Left ventricle myocardium inferior (tissue), 1 donor: Measurements from ENCODE around the gene CT47B1. TPM values are rescaled to one million over a fixed set of nuclear protein-coding genes. Genes with fewer than 3 reads are reported as not detected.
"Not testable (repeated sequence)": the region's sequence is repeated elsewhere in the genome, so short reads cannot be mapped to it uniquely, and the experiment has no call there.

Experiments used
- DNase-seq: peaks from one replicate; pipeline ENCODE4 v3.0.0-alpha.2; 2020
- H3K27ac ChIP-seq: fragments of 200-600 bp; replicated peaks from 2 replicates; pipeline ENCODE4 v1.8.0; 2021
- H3K27me3 ChIP-seq: fragments of 200-600 bp; 2 replicates; pipeline ENCODE4 v1.8.0; 2021; ENCODE audit warnings: low read depth
- H3K36me3 ChIP-seq: fragments of 200-600 bp; 2 replicates; pipeline ENCODE4 v1.8.0; 2021
- H3K4me1 ChIP-seq: fragments of 200-600 bp; 2 replicates; pipeline ENCODE4 v1.8.0; 2021
- H3K4me3 ChIP-seq: fragments of 200-600 bp; 2 replicates; pipeline ENCODE4 v1.8.0; 2021; ENCODE audit warnings: mild to moderate bottlenecking, moderate library complexity
- H3K9me3 ChIP-seq: fragments of 200-600 bp; replicated peaks from 2 replicates; pipeline ENCODE4 v1.8.0; 2021
- CTCF ChIP-seq: fragments of 200-600 bp; IDR thresholded peaks from 2 replicates; pipeline ENCODE4 v1.8.0; 2021; ENCODE audit warnings: antibody characterized with exemption, mild to moderate bottlenecking, borderline replicate concordance
- intact Hi-C: fragments of 100-400 bp; cut with micrococcal nuclease; formaldehyde crosslinking; loops from one replicate; pipeline ENCODE4 v1.11.0; 2022
- long read RNA-seq: library from polyadenylated mRNA; unstranded; transcript quantifications from one replicate; pipeline ENCODE4 v2.0.0, GENCODE V29; 2021
- total RNA-seq: library from RNA; stranded (reverse); fragmentation: NEBNext Ultra II Directional; extraction: Animal tissue kit (Norgen Biotek cat#: 25700); gene quantifications from one replicate; pipeline ENCODE4 v1.2.1, GENCODE V29; 2021
- donor health status: DM: no; HTN: yes; CAD: no; lungs with severe emphysema.

CT47B1 gene
- not detected for total RNA-seq
- long read RNA-seq, result 0 reads

GRCh38 chrX:120875766-120876165 is at the start of gene CT47B1:
Gene CT47B1, minus strand, starts transcription at chrX:120875866. Its CDS starts 196 bp downstream, at chrX:120875670.
- DNase-seq, H3K27me3 ChIP-seq, H3K36me3 ChIP-seq, H3K27ac ChIP-seq, H3K9me3 ChIP-seq, H3K4me1 ChIP-seq, H3K4me3 ChIP-seq, intact Hi-C loops: not testable (repeated sequence)

GRCh38 chrX:120874678-120875557 is 748 bp downstream of the CT47B1 start:
- intact Hi-C loops, result no loop called here
- Histone ChIP-seq H3K4me3 (no peak overlapping the region), H3K4me1 (no peaks in the 10 kb centered on the region), H3K36me3 (no peaks in the 10 kb centered on the region), H3K27ac (no peak overlapping the region), H3K27me3 (no peaks in the 10 kb centered on the region), H3K9me3 (no peaks in the 10 kb centered on the region)
- no peak for DNase-seq
- TF ChIP-seq CTCF, result no peak

GRCh38 chrX:120857240-120857639 is 18.4 kb downstream of the CT47B1 start:
- H3K27ac ChIP-seq, result no peak overlapping the region
- no peaks in the 10 kb centered on the region for H3K4me1 ChIP-seq
- no peak overlapping the region for H3K4me3 ChIP-seq
- no peaks in the 10 kb centered on the region for H3K36me3 ChIP-seq
- H3K9me3 ChIP-seq, result no peaks in the 10 kb centered on the region
- DNase-seq, result no peak
- TF ChIP-seq CTCF, result no peak
- no peaks in the 10 kb centered on the region for H3K27me3 ChIP-seq
- intact Hi-C loops, result no loop called here

GRCh38 chrX:120840827-120841226 is 34.8 kb downstream of the CT47B1 start:
- no peaks in the 10 kb centered on the region for H3K27me3 ChIP-seq
- H3K27ac ChIP-seq, result no peak overlapping the region
- intact Hi-C loops, result no loop called here
- no peaks in the 10 kb centered on the region for H3K36me3 ChIP-seq
- DNase-seq, result no peak
- no peak overlapping the region for H3K4me3 ChIP-seq
- peaks cover 3% of the 10 kb centered on the region for H3K9me3 ChIP-seq
- TF ChIP-seq CTCF, result no peak
- no peaks in the 10 kb centered on the region for H3K4me1 ChIP-seq

GRCh38 chrX:120839491-120839890 is 36.2 kb downstream of the CT47B1 start:
- no peak for TF ChIP-seq CTCF
- intact Hi-C loops, result no loop called here
- Histone ChIP-seq H3K9me3 (no peaks in the 10 kb centered on the region), H3K4me1 (no peaks in the 10 kb centered on the region), H3K36me3 (no peaks in the 10 kb centered on the region), H3K4me3 (no peak overlapping the region), H3K27ac (no peak overlapping the region), H3K27me3 (no peaks in the 10 kb centered on the region)
- no peak for DNase-seq

GRCh38 chrX:120827213-120827612 is 48.5 kb downstream of the CT47B1 start:
- intact Hi-C loops, DNase-seq, H3K4me3 ChIP-seq, H3K27ac ChIP-seq, H3K36me3 ChIP-seq, H3K9me3 ChIP-seq, H3K4me1 ChIP-seq, H3K27me3 ChIP-seq: not testable (repeated sequence)
